ENCODE measurements around the gene ANXA8.
"Not testable (repeated sequence)": the region's sequence is repeated elsewhere in the genome, so short reads cannot be mapped to it uniquely, and the experiment has no call there.

ANXA8 gene, protein sequence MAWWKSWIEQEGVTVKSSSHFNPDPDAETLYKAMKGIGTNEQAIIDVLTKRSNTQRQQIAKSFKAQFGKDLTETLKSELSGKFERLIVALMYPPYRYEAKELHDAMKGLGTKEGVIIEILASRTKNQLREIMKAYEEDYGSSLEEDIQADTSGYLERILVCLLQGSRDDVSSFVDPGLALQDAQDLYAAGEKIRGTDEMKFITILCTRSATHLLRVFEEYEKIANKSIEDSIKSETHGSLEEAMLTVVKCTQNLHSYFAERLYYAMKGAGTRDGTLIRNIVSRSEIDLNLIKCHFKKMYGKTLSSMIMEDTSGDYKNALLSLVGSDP

GRCh38 chr10:47483923-47484322 lies at the start of gene ANXA8:
ANXA8 (minus strand) TSS chr10:47484115; CDS start chr10:47483933, 182 bp downstream.
- not testable (repeated sequence) for DNase-seq

DNA sequence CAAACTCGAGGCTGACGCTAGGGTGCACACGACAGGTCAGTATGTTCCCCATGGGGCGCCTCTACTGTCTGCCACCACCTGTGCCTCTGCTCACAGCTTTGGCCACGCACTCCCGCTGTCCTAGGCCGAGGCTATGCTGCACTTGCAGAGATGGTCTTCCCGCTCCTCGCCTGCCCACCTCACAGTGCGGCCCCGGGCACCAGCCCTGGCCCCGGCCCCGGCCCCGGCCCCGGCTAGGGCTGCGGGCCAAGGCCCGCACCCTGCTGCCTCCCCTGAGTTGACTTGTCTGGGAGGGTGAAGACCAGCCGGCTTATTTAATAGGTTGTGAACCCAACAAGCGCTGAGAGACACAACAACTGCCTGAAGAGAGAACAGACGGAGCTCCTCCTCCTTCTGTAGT lies 39.6 kb upstream of the ANXA8 start, which contains the start of gene AGAP9:
TSS of gene AGAP9 (minus strand) at position 164 of the 400 bp plus-strand sequence. CDS start at position 52, 112 bp downstream.
- DNase-seq: not testable (repeated sequence)

GRCh38 chr10:47502313-47502712 lies 18.4 kb upstream of the ANXA8 start:
- DNase-seq: not testable (repeated sequence)

GRCh38 chr10:47494226-47494625 lies 10.3 kb upstream of the ANXA8 start:
- not testable (repeated sequence) for DNase-seq

DNA sequence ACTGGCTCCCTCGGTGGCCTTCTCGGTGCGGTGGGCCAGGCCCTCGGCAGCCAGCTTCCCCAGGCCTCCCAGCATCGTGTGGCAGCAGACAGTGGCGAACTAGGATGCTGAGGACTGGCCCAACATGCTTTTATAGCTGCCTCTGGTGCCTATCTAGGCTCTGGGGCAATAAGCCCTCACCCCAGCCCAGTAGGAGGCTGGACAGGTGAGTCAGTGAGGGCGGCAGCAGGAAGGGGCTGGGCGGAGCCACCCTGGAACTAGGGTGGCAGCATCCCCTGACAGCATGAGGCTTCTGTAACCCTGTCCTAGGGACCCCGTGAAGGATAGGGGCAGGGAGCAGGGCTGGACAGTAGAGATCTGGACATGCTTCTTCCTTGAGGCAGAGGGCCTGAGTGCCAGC lies 7.7 kb upstream of the ANXA8 start, which contains the start of gene FAM25G:
TSS of gene FAM25G (minus strand) at position 101 of the 400 bp plus-strand sequence. CDS start at position 75, 26 bp downstream.
- not testable (repeated sequence) for DNase-seq

DNA sequence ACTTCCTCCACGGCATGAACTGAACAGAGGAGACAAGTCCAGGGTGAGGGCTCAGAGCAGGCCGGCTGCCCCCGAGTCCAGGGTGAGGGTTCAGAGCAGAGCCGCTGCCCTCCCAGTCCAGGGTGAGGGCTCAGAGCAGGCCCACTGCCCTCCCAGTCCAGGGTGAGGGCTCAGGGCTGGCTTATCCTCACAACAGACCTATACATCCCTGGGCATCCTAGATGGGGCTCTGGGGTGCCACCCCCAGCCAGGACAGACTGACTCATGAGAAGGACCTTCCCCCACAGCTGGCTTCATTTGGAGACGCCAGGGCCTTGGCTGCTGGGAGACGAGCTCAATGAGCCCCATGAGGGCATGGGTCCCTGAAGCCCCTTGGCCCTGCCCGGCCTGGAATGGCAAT lies 5.7 kb upstream of the ANXA8 start:
- DNase-seq: not testable (repeated sequence)

DNA sequence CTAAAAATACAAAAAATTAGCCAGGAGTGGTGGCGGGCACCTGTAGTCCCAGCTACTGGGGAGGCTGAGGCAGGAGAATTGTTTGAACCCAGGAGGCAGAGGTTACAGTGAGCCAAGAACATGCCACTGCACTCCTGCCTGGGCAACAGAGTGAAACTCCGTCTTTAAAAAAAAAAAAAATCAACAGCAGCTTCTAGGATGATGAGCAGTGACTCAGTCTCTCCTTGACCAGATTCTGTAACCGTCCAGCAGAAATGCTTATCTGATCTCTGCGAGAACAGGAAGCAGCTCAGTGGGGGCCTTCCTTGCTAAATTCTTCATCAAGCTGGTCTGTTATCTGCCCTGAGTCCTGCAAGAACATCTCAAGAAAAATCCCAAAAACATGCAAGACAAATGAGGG lies 2.0 kb upstream of the ANXA8 start:
- not testable (repeated sequence) for DNase-seq

- not testable (repeated sequence) for DNase-seq
Measured at GRCh38 chr10:47484786-47485185, 871 bp upstream of the ANXA8 start.

DNA sequence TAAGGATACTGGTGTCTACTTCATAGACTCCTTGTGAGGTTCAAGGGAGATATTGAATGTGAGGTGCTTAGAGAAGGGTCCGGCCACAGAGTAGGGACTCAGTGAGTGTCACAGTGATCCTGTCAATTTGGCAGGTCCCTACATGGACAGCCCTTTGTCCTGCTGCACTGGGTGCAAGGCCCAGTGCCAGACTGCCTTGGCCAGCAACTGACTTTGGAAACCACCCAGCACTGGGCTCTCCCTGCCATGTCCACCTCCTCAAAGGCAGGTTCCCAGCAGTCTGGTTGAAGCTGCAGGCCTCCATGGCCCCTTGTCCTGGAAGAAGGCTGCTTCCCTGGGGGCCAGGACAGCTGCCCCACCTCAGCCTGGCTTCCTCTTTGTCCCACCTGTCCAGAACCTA lies 1.5 kb downstream of the ANXA8 start:
- DNase-seq: not testable (repeated sequence)

DNA sequence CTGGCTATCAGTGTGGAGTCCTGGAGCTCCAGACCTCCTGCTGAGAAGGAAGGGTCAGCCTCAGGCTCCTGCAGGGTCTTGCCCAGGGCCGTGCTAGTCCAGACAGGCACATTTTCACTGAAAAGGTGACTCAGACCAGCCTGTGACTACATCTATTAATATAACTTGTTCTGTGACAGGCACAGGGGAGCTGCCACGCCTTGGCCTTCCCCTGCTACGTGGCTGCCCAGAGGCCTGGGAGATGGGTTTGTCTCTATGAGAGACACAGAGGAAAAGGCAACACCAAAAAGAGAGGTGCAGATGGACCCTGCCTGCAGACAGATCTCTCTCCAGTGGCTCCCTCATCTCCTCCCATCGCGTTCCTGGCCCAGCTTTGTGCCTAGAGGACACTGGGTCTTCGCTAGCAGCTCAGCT lies 2.1 kb downstream of the ANXA8 start:
- DNase-seq: not testable (repeated sequence)

GRCh38 chr10:47481182-47481766 lies 2.6 kb downstream of the ANXA8 start:
- not testable (repeated sequence) for DNase-seq

DNA sequence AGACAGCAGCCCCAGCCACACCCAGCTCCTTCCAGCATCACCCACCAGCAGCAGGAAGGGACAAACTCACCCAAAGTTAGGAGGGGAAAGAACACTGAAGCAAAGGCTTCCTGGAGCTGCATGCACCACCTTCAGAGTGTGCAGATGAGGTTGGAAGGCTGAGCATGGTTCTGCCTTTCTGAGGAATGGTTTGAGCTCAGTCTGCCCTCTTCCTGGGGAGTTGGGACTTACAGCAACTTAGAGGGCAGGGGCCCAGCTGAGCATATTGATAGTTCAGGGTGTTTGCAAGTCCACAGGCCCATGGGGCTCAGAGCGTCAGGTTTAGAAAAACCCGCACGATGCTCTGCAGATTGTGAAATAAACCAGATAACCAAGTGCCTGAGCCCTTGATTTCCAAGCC lies 3.8 kb downstream of the ANXA8 start:
- DNase-seq: not testable (repeated sequence)

GRCh38 chr10:47478114-47478513 lies 5.8 kb downstream of the ANXA8 start:
- DNase-seq: not testable (repeated sequence)

GRCh38 chr10:47477078-47477477 lies 6.8 kb downstream of the ANXA8 start:
- not testable (repeated sequence) for DNase-seq

- not testable (repeated sequence) for DNase-seq
Measured at GRCh38 chr10:47475101-47475500, 8.8 kb downstream of the ANXA8 start.

- not testable (repeated sequence) for DNase-seq
Measured at GRCh38 chr10:47473516-47473915, 10.4 kb downstream of the ANXA8 start.

GRCh38 chr10:47472647-47473046 lies 11.3 kb downstream of the ANXA8 start:
- not testable (repeated sequence) for DNase-seq

- not testable (repeated sequence) for DNase-seq
Measured at GRCh38 chr10:47472072-47472471, 11.8 kb downstream of the ANXA8 start.

GRCh38 chr10:47468731-47469528 lies 15.0 kb downstream of the ANXA8 start:
- DNase-seq: not testable (repeated sequence)

GRCh38 chr10:47467957-47468356 lies 16.0 kb downstream of the ANXA8 start:
- DNase-seq: not testable (repeated sequence)

GRCh38 chr10:47467458-47467857 lies 16.5 kb downstream of the ANXA8 start:
- DNase-seq: not testable (repeated sequence)
